ENCODE data around the gene TSPAN9. TPM values are rescaled to one million over a fixed set of nuclear protein-coding genes. Genes with fewer than 3 reads are reported as not detected.

Gene TSPAN9
- polyA plus RNA-seq, 1 of the 3 experiments (the other 2 are of a cell fraction): 34.9 TPM

- POLR2A ChIA-PET: interaction anchor here (1.0 kb wide), 1 partner anchor 13 kb away, joined by 4 read pairs; no protein-coding TSS in a partner anchor
- 0 out of 2 replicates have a peak overlapping the region, but pooled peaks have one; percentile 18 for H3K9ac ChIP-seq
- CTCF ChIA-PET: interaction anchor here (0.6 to 7.9 kb wide), 8 partner anchors 12 to 1627 kb away, joined by 3 to 56 read pairs (median 4); no protein-coding TSS in a partner anchor
- H2AFZ ChIP-seq (ENCODE audit: low read depth): no peak overlapping the region
- 37% methylated on average over 19 of the region's 19 CpGs for WGBS (ENCODE audit: low lambda C conversion rate)
- H4K20me1 ChIP-seq (ENCODE audit: insufficient read depth): no peaks in the 10 kb centered on the region
- no peak overlapping the region for H3K4me3 ChIP-seq (ENCODE audit: low read depth in 2 of 2, low read length in 1 of 2)
- no peaks in the 10 kb centered on the region for H3K9me2 ChIP-seq
- H3K4me1 ChIP-seq (ENCODE audit: control insufficient read depth in 1 of 2, insufficient read depth in 2 of 2, low read depth in 1 of 2, low read length in 1 of 2): peaks cover 31 to 62% of the 10 kb centered on the region in 2 experiments
- no peaks in the 10 kb centered on the region for H3K36me3 ChIP-seq (replicated peaks in 1 of 2; ENCODE audit: control insufficient read depth in 1 of 2, insufficient read depth in 2 of 2, low read length in 1 of 2)
- H3K79me2 ChIP-seq (ENCODE audit: insufficient read depth): no peaks in the 10 kb centered on the region
- peak; percentile 87 for DNase-seq
- H3K27ac ChIP-seq (ENCODE audit: low read depth in 2 of 2, low read length in 1 of 2): peak overlapping the region; percentile 75 to 86
- H3K9me3 ChIP-seq: no peaks in the 10 kb centered on the region
- peaks cover 16% of the 10 kb centered on the region for H3F3A ChIP-seq (replicated peaks; ENCODE audit: insufficient read depth)
- H3K27me3 ChIP-seq (ENCODE audit: insufficient read depth): no peaks in the 10 kb centered on the region
- TF ChIP-seq FOXJ3 (CRISPR knock-in tag; IDR thresholded peaks at IDR 0.05) (0 out of 2 replicates have a peak, but pooled peaks have one; percentile 50), EP300 (IDR thresholded peaks at IDR 0.05; ENCODE audit: borderline replicate concordance in 1 of 2, low read depth in 1 of 2, low read length in 1 of 2) (peak in 1 of 2 experiments; percentile 52; a peak in 2 of 4 replicates), GABPA (IDR thresholded peaks at IDR 0.05; ENCODE audit: low read depth) (no peak), IRF3 (IDR thresholded peaks at IDR 0.05; ENCODE audit: low read depth, low read length) (no peak), YY1 (IDR thresholded peaks at IDR 0.05; ENCODE audit: low read depth) (no peak), NRF1 (IDR thresholded peaks at IDR 0.05; ENCODE audit: low read depth, low read length) (no peak), EZH2phosphoT487 (IDR thresholded peaks at IDR 0.05; ENCODE audit: borderline replicate concordance, low read depth) (no peak), NFIC (IDR thresholded peaks at IDR 0.05; ENCODE audit: borderline replicate concordance) (peak; percentile 76), GATA2 (CRISPR knock-in tag; IDR thresholded peaks at IDR 0.05) (peak; percentile 66), TCF12 (IDR thresholded peaks at IDR 0.05) (peak; percentile 53; the same call in 1 of the 2 replicates), MXI1 (IDR thresholded peaks at IDR 0.05; ENCODE audit: low read depth, low read length) (peak; percentile 66)
- H3K4me2 ChIP-seq: peak overlapping the region; percentile 29; the same call in 1 of the 2 replicates
Measured at GRCh38 chr12:3218228-3219171, 141.3 kb downstream of the TSPAN9 start.

- Histone ChIP-seq H3K9me3 (no peaks in the 10 kb centered on the region), H3K27ac (ENCODE audit: low read depth in 2 of 2, low read length in 1 of 2) (peak overlapping the region; percentile 75 to 86), H3K4me2 (peak overlapping the region; percentile 29; the same call in 1 of the 2 replicates), H3F3A (replicated peaks; ENCODE audit: insufficient read depth) (peaks cover 16% of the 10 kb centered on the region), H3K36me3 (replicated peaks in 1 of 2; ENCODE audit: control insufficient read depth in 1 of 2, insufficient read depth in 2 of 2, low read length in 1 of 2) (no peaks in the 10 kb centered on the region), H3K9ac (no peak overlapping the region), H3K4me3 (ENCODE audit: low read depth in 2 of 2, low read length in 1 of 2) (no peak overlapping the region), H2AFZ (ENCODE audit: low read depth) (no peak overlapping the region), H3K4me1 (ENCODE audit: control insufficient read depth in 1 of 2, insufficient read depth in 2 of 2, low read depth in 1 of 2, low read length in 1 of 2) (peaks cover 34 to 69% of the 10 kb centered on the region in 2 experiments), H3K9me2 (no peaks in the 10 kb centered on the region), H3K27me3 (ENCODE audit: insufficient read depth) (no peaks in the 10 kb centered on the region), H4K20me1 (ENCODE audit: insufficient read depth) (no peaks in the 10 kb centered on the region), H3K79me2 (ENCODE audit: insufficient read depth) (no peaks in the 10 kb centered on the region)
- ChIA-PET CTCF (interaction anchor here (0.6 to 7.9 kb wide), 6 partner anchors 13 to 1628 kb away, joined by 3 to 56 read pairs (median 14); no protein-coding TSS in a partner anchor), POLR2A (interaction anchor here (1.0 kb wide), 1 partner anchor 14 kb away, joined by 4 read pairs; no protein-coding TSS in a partner anchor)
- no peak for DNase-seq
- 86% methylated on average over 5 of the region's 8 CpGs for WGBS (ENCODE audit: low lambda C conversion rate)
- TF ChIP-seq RFX5 (IDR thresholded peaks at IDR 0.05; ENCODE audit: low read length) (no peak), TAF1 (IDR thresholded peaks at IDR 0.05; ENCODE audit: borderline replicate concordance, low read depth, low read length) (no peak), ZBTB33 (IDR thresholded peaks at IDR 0.05; ENCODE audit: borderline replicate concordance, low read depth) (no peak), NFIC (IDR thresholded peaks at IDR 0.05; ENCODE audit: borderline replicate concordance) (no peak), FOXJ3 (CRISPR knock-in tag; IDR thresholded peaks at IDR 0.05) (no peak), RXRA (IDR thresholded peaks at IDR 0.05; ENCODE audit: borderline replicate concordance, low read depth) (no peak), PBX3 (IDR thresholded peaks at IDR 0.05) (no peak), NRF1 (IDR thresholded peaks at IDR 0.05; ENCODE audit: low read depth, low read length) (no peak), RAD21 (IDR thresholded peaks at IDR 0.05; ENCODE audit: low read length) (no peak), ELF1 (IDR thresholded peaks at IDR 0.05) (no peak), RCOR1 (IDR thresholded peaks at IDR 0.05; ENCODE audit: low read length) (no peak), GATA2 (CRISPR knock-in tag; IDR thresholded peaks at IDR 0.05) (no peak), CTCF (IDR thresholded peaks at IDR 0.05) (no peak)
Measured at GRCh38 chr12:3219233-3219632, 142.1 kb downstream of the TSPAN9 start.

Data from SK-N-SH (cell line).